ENCODE data around the gene EHBP1.

DNA sequence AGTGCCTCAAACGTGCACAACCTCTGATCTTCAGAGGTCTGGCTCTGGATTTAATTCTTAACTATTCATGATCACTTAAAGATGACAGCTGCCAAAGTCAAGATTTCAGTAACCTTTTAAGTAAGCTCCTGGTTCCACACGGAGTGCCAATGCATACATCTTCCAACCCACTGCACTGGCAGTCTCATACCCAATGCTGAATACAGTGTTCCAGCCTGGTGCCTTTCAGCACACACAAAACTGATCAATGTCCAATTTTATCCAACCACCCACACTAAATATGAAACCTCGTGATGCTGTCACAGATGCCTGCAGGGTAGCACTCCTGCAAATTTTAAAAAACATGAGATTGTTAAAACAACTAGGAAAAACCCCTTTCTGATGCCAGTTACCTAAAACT is 84.0 kb downstream of the EHBP1 start:
- TF ChIP-seq, protein P1, sequence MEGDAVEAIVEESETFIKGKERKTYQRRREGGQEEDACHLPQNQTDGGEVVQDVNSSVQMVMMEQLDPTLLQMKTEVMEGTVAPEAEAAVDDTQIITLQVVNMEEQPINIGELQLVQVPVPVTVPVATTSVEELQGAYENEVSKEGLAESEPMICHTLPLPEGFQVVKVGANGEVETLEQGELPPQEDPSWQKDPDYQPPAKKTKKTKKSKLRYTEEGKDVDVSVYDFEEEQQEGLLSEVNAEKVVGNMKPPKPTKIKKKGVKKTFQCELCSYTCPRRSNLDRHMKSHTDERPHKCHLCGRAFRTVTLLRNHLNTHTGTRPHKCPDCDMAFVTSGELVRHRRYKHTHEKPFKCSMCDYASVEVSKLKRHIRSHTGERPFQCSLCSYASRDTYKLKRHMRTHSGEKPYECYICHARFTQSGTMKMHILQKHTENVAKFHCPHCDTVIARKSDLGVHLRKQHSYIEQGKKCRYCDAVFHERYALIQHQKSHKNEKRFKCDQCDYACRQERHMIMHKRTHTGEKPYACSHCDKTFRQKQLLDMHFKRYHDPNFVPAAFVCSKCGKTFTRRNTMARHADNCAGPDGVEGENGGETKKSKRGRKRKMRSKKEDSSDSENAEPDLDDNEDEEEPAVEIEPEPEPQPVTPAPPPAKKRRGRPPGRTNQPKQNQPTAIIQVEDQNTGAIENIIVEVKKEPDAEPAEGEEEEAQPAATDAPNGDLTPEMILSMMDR (IDR thresholded peaks at IDR 0.05; ENCODE audit: low read depth, low read length) = no peak
- TF ChIP-seq POLR2A (IDR thresholded peaks at IDR 0.05; ENCODE audit: extremely low read depth, insufficient read length) = no peak
- TF ChIP-seq MYC (IDR thresholded peaks at IDR 0.05; ENCODE audit: low read depth, low read length) = no peak
- TF ChIP-seq, protein P2, sequence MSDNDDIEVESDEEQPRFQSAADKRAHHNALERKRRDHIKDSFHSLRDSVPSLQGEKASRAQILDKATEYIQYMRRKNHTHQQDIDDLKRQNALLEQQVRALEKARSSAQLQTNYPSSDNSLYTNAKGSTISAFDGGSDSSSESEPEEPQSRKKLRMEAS (IDR thresholded peaks at IDR 0.05; ENCODE audit: low read depth, low read length) = no peak
